ENCODE measurements around the gene PTGDR. TPM values are rescaled to one million over a fixed set of nuclear protein-coding genes. Genes with fewer than 3 reads are reported as not detected.

The PTGDR gene
- total RNA-seq, 1 experiment from 2014 or later: not detected

DNA sequence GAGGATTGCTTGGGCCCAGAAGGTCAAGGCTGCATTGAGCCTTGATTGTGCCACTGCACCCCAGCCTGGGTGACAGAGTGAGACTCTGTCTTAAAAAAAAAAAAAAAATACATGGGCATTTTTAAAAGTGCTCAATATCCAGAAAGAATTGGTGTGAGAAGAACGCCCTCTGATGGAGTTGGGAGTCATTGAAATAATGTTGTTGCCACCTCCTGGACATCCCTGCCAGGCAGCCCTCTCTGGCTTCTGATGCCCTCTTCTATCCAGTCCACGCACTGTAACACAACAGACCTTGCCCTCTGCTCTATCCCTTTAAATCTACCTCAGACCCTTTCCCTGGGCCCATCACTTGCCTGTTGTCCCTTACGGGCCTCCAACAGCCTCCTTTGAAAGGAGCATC is 4.9 kb downstream of the PTGDR start:
- H3K4me3 ChIP-seq (ENCODE audit: insufficient read depth, low read depth, low read length): no peak overlapping the region
- peaks cover 31% of the 10 kb centered on the region for H3K27me3 ChIP-seq (ENCODE audit: control insufficient read depth, insufficient read depth, low read length)
- H3K36me3 ChIP-seq (replicated peaks; ENCODE audit: control insufficient read depth, insufficient read depth, low read length): no peaks in the 10 kb centered on the region
- peak; percentile 54 for DNase-seq

DNA sequence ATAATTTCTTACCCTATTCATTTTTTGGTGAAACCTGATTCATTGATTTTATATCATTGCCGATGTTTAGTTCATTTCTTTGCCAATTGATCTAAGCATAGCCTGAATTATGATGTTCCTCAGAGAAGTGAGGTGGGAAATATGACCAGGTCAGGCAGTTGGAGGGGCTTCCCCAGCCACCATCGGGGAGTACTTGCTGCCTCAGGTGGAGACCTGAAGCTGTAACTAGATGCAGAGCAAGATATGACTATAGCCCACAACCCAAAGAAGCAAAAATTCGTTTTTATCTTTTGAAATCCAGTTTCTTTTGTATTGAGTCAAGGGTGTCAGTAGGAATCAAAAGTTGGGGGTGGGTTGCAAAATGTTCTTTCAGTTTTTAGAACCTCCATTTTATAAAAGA is 7.9 kb downstream of the PTGDR start:
- Histone ChIP-seq H3K27me3 (ENCODE audit: control insufficient read depth, insufficient read depth, low read length) (peaks cover 3% of the 10 kb centered on the region), H3K36me3 (replicated peaks; ENCODE audit: control insufficient read depth, insufficient read depth, low read length) (no peaks in the 10 kb centered on the region), H3K4me3 (ENCODE audit: insufficient read depth, low read depth, low read length) (no peak overlapping the region)
- DNase-seq: no peak

DNA sequence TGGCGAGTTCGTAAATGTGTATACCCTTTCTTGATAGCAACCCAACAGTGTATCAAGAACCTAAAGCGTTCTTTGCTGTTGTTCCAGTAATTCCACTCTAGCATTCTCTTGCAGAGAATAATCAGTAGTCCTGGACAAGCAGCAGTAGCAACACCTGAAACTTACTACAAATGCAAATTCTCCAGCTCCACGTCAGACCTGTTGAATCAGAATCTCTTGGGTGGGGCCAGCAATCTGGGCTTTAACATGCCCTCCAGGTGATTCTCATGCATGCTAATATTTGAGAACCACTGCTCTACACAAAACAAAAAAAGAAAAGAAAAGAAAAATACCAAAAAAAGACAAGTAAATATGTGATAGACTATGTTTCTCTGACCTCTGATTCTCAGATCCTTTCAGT is 10.1 kb downstream of the PTGDR start:
- no peak for DNase-seq
- Histone ChIP-seq H3K36me3 (replicated peaks; ENCODE audit: control insufficient read depth, insufficient read depth, low read length) (no peaks in the 10 kb centered on the region), H3K4me3 (ENCODE audit: insufficient read depth, low read depth, low read length) (no peak overlapping the region), H3K27me3 (ENCODE audit: control insufficient read depth, insufficient read depth, low read length) (no peaks in the 10 kb centered on the region)

DNA sequence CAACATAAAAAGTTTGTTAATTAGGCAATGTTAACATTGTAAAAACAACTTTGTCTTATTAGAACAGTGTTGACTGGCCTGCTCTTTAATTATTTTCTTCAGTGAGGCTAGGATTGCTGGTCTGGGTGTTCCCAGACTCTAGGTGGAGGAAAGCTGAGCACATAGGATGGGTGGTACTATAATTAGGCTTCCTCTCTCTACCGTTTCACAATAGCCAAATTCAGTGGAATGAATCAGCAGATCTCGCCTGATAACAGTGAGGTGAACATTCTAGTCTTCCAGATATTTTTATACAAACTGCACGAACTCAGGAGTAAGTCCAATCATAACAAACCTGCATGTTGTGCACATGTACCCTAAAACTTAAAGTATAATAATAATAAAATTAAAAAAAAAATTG is 11.9 kb downstream of the PTGDR start:
- Histone ChIP-seq H3K4me3 (ENCODE audit: insufficient read depth, low read depth, low read length) (no peak overlapping the region), H3K36me3 (replicated peaks; ENCODE audit: control insufficient read depth, insufficient read depth, low read length) (no peaks in the 10 kb centered on the region), H3K27me3 (ENCODE audit: control insufficient read depth, insufficient read depth, low read length) (no peaks in the 10 kb centered on the region)
- no peak for DNase-seq

DNA sequence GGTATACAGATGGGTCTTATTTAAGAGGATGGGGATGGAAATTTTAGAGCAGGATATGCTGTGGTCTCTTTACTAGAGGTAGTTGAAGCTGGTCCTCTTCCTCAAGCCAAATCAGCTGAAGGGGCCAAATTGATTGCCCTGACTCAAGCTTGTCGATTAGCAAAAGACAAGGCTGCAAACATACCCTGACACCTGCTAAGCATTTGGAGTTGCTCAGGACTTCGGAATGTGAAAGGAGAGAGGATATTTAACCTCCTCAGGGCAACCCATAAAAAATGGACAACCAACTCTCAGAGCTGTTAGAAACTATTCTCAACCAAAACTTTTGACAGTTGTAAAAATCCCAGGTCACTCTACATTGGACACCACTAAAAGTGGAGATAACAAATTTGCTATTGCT is 15.6 kb downstream of the PTGDR start:
- Histone ChIP-seq H3K36me3 (replicated peaks; ENCODE audit: control insufficient read depth, insufficient read depth, low read length) (no peaks in the 10 kb centered on the region), H3K4me3 (ENCODE audit: insufficient read depth, low read depth, low read length) (no peak overlapping the region), H3K27me3 (ENCODE audit: control insufficient read depth, insufficient read depth, low read length) (no peaks in the 10 kb centered on the region)
- DNase-seq: no peak

DNA sequence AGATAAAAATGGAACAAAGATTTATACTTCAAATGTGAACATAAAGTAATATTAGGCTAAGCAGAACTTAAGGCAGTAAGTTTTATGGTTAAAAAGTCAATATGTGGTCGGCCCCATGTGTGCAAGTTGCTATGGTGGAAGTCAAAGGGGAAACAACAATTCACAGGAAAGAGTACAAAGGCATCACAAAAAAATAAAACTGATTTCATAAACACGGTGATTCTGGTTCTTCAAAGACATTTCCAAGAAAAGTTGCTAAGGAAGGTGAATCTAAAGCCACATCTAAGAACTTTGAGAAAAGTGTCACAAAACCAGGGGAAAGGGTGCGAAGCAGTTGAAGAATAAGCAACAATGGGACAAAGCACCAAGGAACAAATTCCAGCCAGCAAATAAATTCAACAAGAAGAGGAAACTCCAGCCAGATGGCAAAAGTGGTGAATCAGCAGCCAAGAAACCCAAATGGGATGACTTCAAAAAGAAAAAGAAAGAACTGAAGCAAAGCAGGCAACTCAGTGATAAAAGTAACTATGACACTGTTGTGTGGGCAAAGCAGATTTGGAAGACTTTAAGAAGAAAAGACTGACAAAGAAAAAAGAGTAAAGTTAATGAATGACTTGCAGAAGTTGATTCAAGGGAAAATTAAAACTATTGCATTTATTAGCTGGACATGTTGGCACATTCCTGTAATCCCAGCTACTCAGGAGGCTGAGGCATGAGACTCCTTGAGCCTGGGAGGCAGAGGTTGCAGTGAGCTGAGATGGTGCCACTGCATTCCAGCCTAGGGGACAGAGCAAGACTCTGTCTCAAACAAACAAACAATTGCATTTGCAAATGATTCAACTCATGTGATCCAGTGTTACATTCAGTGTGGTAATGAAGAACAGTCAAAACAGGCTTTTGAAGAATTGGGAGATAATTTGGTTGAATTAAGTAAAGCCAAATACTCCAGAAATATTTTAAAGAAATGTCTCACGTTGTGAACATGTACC is 19.5 kb downstream of the PTGDR start:
- H3K36me3 ChIP-seq (replicated peaks; ENCODE audit: control insufficient read depth, insufficient read depth, low read length): no peaks in the 10 kb centered on the region
- H3K27me3 ChIP-seq (ENCODE audit: control insufficient read depth, insufficient read depth, low read length): no peaks in the 10 kb centered on the region
- no peak for DNase-seq
- H3K4me3 ChIP-seq (ENCODE audit: insufficient read depth, low read depth, low read length): no peak overlapping the region

DNA sequence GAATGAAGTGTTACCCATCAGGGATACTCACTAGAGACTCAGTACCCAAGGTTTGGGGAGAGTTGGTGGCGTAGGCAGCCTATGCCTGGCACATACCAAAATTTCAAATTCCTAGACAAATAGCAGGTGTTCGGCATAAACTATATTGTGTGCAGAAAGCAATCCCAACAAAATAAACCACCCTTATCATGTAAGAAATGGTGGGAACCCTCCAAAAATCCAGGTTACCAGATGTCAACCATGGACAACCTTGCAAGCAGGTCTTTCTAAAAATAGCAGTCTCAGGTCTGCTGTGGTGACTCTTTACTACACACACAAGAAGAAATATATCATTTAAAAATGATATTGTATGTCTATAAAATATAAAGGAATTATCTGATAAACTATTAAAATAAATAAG is 28.9 kb downstream of the PTGDR start:
- DNase-seq: no peak
- Histone ChIP-seq H3K27me3 (ENCODE audit: control insufficient read depth, insufficient read depth, low read length) (no peaks in the 10 kb centered on the region), H3K36me3 (replicated peaks; ENCODE audit: control insufficient read depth, insufficient read depth, low read length) (no peaks in the 10 kb centered on the region), H3K4me3 (ENCODE audit: insufficient read depth, low read depth, low read length) (no peak overlapping the region)

DNA sequence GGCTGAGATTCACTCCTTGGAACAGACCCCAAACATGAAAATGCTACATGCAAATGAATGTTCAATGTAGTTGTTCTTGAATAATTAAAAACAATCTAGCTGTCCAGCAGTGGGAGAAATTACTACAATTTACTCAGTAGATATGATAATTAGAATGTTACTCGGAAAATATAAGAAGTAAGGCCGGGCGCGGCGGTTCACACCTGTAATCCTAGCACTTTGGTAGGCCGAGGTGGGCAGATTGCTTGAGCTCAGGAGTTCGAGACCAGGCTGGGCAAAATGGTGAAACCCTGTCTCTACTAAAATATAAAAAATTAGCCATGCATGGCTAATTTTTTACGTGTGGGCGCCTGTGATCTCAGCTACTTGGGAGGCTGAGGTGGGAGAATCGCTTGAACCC is 31.3 kb downstream of the PTGDR start:
- Histone ChIP-seq H3K27me3 (ENCODE audit: control insufficient read depth, insufficient read depth, low read length) (no peaks in the 10 kb centered on the region), H3K4me3 (ENCODE audit: insufficient read depth, low read depth, low read length) (no peak overlapping the region), H3K36me3 (replicated peaks; ENCODE audit: control insufficient read depth, insufficient read depth, low read length) (no peaks in the 10 kb centered on the region)
- no peak for DNase-seq

DNA sequence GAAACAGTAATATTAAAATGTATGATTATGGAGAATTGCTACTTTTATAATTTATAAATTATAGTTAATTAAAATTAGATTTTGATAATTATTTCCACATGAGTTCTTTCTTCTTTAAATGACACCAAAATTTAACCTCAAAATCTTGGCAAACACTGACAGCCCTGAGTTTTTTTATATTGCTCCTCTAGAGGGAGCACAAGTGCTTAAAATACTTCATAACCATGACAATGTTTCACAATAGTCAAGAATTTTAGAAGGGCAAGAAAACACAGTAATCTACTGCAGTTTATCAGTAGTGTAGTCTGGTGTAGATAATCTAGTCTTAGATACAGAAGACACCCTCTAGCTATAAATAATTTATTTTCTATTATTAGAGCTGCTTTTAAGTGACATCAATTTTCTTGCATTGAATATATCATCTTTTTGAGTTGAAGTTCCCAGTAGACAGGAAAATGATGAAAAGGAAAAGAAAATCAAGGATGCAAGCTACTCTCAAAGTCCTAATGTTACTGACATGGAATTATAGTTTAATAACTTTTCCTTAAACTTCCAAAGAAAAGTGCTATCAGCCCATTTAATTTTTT is 32.3 kb downstream of the PTGDR start:
- H3K27me3 ChIP-seq (ENCODE audit: control insufficient read depth, insufficient read depth, low read length): no peaks in the 10 kb centered on the region
- no peak overlapping the region for H3K4me3 ChIP-seq (ENCODE audit: insufficient read depth, low read depth, low read length)
- peak; percentile 36 for DNase-seq
- H3K36me3 ChIP-seq (replicated peaks; ENCODE audit: control insufficient read depth, insufficient read depth, low read length): no peaks in the 10 kb centered on the region

DNA sequence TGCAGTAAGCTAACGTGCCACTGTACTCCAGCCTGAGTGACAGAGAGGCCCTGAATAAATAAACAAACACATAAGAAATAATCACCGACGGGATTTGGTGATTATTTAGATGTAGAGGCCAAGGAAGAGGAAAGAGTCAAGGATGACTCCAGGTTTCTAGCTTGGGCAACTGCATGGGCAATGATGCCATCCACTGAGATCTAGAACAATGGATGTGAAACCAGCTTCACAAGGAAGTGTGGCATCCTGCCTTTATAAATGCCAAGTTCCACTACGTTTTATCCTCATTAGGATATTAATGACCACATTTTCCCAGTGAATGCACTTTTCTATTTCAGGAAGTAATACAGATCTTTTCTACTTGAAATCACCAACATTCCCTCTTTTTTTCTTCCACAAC is 35.7 kb downstream of the PTGDR start:
- Histone ChIP-seq H3K4me3 (ENCODE audit: insufficient read depth, low read depth, low read length) (no peak overlapping the region), H3K27me3 (ENCODE audit: control insufficient read depth, insufficient read depth, low read length) (no peaks in the 10 kb centered on the region), H3K36me3 (replicated peaks; ENCODE audit: control insufficient read depth, insufficient read depth, low read length) (no peaks in the 10 kb centered on the region)
- no peak for DNase-seq

DNA sequence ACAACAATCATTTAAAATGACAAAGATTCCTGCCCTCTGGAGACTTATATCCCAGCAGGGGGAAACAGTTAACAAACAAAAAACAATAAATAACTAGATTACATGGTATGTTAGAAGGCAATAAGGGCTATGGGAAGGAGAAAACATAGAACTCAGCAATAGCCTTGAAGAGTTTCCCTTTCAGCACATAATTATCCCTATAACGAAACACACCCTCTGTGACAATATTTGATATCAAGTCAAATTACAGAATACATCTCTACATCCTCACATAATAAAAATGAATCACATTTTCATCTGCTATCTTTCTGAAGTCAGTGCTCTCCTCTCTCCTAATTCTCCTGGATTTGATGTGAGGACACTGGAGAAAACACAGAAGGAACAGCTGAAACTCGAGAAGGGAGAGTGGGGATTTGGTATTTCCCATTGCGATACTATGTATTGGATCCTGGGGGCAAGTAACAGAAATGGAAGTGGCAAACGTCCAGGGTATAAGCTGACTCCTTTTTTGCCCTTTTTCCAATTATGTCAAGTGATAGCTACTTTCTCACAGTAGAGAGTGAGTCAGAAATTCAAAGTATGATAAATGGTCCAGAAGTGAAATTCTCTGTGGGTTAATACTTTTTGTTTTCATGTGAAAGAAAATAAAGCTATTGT is 36.9 kb downstream of the PTGDR start:
- no peak overlapping the region for H3K4me3 ChIP-seq (ENCODE audit: insufficient read depth, low read depth, low read length)
- DNase-seq: no peak
- H3K36me3 ChIP-seq (replicated peaks; ENCODE audit: control insufficient read depth, insufficient read depth, low read length): no peaks in the 10 kb centered on the region
- no peaks in the 10 kb centered on the region for H3K27me3 ChIP-seq (ENCODE audit: control insufficient read depth, insufficient read depth, low read length)

DNA sequence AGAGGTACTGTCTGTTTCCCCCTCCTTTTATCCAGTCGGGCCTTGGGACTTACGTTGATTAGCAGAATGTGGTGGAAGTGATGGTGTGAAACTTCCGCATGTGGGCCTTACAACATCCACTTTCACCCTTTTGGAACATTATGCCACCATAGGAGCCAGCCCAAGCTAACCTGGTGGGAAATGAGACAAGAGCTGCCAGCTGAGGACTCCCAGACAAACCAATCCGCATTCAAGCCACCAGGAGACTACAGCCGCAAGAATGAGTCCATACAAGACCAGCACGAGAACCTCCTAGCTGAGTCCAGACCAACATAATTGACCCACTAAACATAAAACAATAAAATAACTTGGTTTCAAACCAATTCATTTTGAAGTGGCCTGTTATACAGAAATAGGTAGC is 37.5 kb downstream of the PTGDR start:
- no peaks in the 10 kb centered on the region for H3K36me3 ChIP-seq (replicated peaks; ENCODE audit: control insufficient read depth, insufficient read depth, low read length)
- H3K4me3 ChIP-seq (ENCODE audit: insufficient read depth, low read depth, low read length): no peak overlapping the region
- no peaks in the 10 kb centered on the region for H3K27me3 ChIP-seq (ENCODE audit: control insufficient read depth, insufficient read depth, low read length)
- no peak for DNase-seq

DNA sequence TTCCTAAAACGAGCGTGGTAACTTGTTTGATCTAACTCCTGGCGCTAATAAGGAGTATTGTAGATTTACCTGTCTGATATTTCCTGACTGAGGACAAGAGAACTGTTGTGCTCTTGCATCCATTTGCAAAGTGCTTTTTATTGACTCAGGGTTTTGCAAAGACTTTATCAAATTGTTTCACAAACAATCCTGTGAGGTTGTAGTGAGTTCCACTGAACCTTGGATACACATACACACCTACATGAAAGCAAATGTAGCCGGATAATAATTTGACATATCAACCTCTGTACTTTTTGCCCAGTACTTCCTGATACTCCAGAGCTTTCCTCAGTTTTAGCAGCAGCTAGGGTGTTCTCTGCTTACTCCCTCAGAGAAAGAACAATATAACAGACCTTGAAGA is 39.9 kb downstream of the PTGDR start:
- peaks cover 4% of the 10 kb centered on the region for H3K27me3 ChIP-seq (ENCODE audit: control insufficient read depth, insufficient read depth, low read length)
- no peaks in the 10 kb centered on the region; the same call in 1 of the 2 replicates for H3K36me3 ChIP-seq (replicated peaks; ENCODE audit: control insufficient read depth, insufficient read depth, low read length)
- H3K4me3 ChIP-seq (ENCODE audit: insufficient read depth, low read depth, low read length): no peak overlapping the region
- DNase-seq: no peak

DNA sequence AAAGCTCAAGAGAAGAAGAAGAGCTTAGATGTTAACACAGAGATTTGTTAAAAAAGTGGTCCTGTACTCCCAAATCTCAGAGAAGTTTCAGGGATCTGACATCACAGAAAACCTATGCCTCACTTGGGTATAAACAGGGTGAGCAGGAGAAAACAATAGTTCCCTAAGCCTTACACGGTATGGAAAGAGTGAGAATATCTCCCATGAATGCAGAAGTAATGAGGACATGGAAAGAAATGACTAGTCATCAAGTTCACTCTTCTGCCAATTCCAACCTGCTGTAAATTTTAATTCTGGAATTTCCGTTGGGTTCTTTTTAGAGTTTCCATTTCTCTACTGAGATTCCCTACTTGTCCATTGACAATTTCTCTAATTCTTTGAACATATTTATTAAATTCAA is 40.4 kb downstream of the PTGDR start:
- DNase-seq: no peak
- no peak overlapping the region for H3K4me3 ChIP-seq (ENCODE audit: insufficient read depth, low read depth, low read length)
- peaks cover 8% of the 10 kb centered on the region for H3K27me3 ChIP-seq (ENCODE audit: control insufficient read depth, insufficient read depth, low read length)
- no peaks in the 10 kb centered on the region; the same call in 1 of the 2 replicates for H3K36me3 ChIP-seq (replicated peaks; ENCODE audit: control insufficient read depth, insufficient read depth, low read length)

DNA sequence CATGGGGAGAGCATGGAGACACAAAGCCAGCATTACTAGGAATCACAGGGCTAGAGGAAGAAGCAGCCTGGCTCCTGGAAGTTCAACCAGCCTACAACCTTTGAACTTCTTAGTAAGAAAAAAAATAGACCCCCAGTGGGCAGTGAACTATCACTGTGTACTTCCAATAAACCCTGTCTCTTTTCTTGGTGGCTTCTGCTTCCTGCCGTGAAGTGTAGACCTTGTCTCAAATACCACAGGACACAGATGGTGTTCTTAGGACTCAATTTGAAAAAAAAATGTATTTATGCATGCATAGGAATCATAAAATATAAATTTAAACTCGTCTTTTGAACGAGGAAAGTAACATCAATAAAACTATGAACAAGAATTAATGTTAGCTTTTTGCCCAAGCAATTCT is 43.0 kb downstream of the PTGDR start:
- Histone ChIP-seq H3K27me3 (ENCODE audit: control insufficient read depth, insufficient read depth, low read length) (peaks cover 35% of the 10 kb centered on the region), H3K36me3 (replicated peaks; ENCODE audit: control insufficient read depth, insufficient read depth, low read length) (no peaks in the 10 kb centered on the region; the same call in 1 of the 2 replicates), H3K4me3 (ENCODE audit: insufficient read depth, low read depth, low read length) (no peak overlapping the region)
- no peak for DNase-seq

Measured in H7 (cell line).